Gastroesophageal sphincter (tissue), 4 donors: ENCODE results near the gene FIBP. TPM values are rescaled to one million over a fixed set of nuclear protein-coding genes. Genes with fewer than 3 reads are reported as not detected.

ENCODE experiments used
- ATAC-seq: fragments of 150-250 bp; one replicate; pipeline ENCODE4 v1.9.1; 2016; ENCODE audit warnings: mild to moderate bottlenecking, moderate library complexity
- H3K27ac ChIP-seq, 4 donors: fragments of 200-600 bp; sonication (generic) in 3 of 4; 1 replicate in 3 of 4; 2 replicates in 1 of 4; pipeline ENCODE4 v1.5.1; 2016 to 2019
- H3K27me3 ChIP-seq: fragments of 200-600 bp; sonication (generic); one replicate; pipeline ENCODE4 v1.5.1; 2019
- H3K36me3 ChIP-seq, 2 donors: fragments of 200-600 bp; sonication (generic); one replicate each; pipeline ENCODE4 v1.5.1; 2019; ENCODE audit warnings: control low read depth in 1 of 2
- H3K4me1 ChIP-seq, 3 donors: fragments of 200-600 bp; sonication (generic); 1 replicate in 2 of 3; 2 replicates in 1 of 3; pipeline ENCODE4 v1.5.1; 2016 to 2019; ENCODE audit warnings: control low read depth in 2 of 3
- H3K4me3 ChIP-seq, 2 donors: fragments of 200-600 bp; sonication (generic); one replicate each; pipeline ENCODE4 v1.5.1; 2019; ENCODE audit warnings: mild to moderate bottlenecking in 1 of 2, moderate library complexity in 1 of 2
- H3K9me3 ChIP-seq, 3 donors: fragments of 200-600 bp; sonication (generic); one replicate each; pipeline ENCODE4 v1.5.1; 2017 to 2019; ENCODE audit warnings: control low read depth in 2 of 3
- EP300 ChIP-seq: sonication (generic); formaldehyde crosslinking; IDR thresholded peaks from one replicate; pipeline ENCODE4 v1.6.1; 2017; ENCODE audit warnings: antibody characterized with exemption, mild to moderate bottlenecking
- POLR2A ChIP-seq, 2 donors: fragments of 450-650 bp; IDR thresholded peaks; one replicate each; pipeline ENCODE4 v1.6.1; 2017; ENCODE audit warnings: antibody characterized with exemption in 2 of 2, mild to moderate bottlenecking in 2 of 2, moderate library complexity in 1 of 2
- POLR2AphosphoS5 ChIP-seq: sonication (generic); formaldehyde crosslinking; IDR thresholded peaks from one replicate; pipeline ENCODE4 v1.6.1; 2017; ENCODE audit warnings: antibody characterized with exemption
- WGBS, 2 donors: methylation state at CpG; one replicate each; pipeline ENCODE4 v1.1.5; 2018; ENCODE audit warnings: low coverage in 1 of 2; 5-methylcytosine and 5-hydroxymethylcytosine counted together
- total RNA-seq, 4 donors: library from RNA; depleted of rRNA; stranded (reverse); fragments of >200 nt; gene quantifications; one replicate each; pipeline ENCODE4 v1.1.0, GENCODE V29; 2016
- TF ChIP-seq, protein P1 (sequence below), 4 experiments: fragments of 200-600 bp in 2 of 4; fragments of 450-650 bp in 2 of 4; sonication (generic) in 1 of 4; IDR thresholded peaks; one replicate each; pipeline ENCODE4 v1.5.1; 2017 to 2019; ENCODE audit warnings: antibody characterized with exemption in 4 of 4, mild to moderate bottlenecking in 2 of 4, moderate library complexity in 2 of 4

The FIBP gene
- total RNA-seq, 4 donors from 2014 or later: 35.2 to 62.3 (median 54.6) TPM

- Histone ChIP-seq H3K4me3 (no peak overlapping the region), H3K27me3 (no peaks in the 10 kb centered on the region), H3K9me3 (no peaks in the 10 kb centered on the region), H3K4me1 (peaks cover 0 to 31% (median 24%) of the 10 kb centered on the region in 3 donors), H3K36me3 (peaks cover 0 to 40% of the 10 kb centered on the region in 2 donors), H3K27ac (no peak overlapping the region)
- ATAC-seq: no peak
- TF ChIP-seq POLR2A (IDR thresholded peaks at IDR 0.05): no peak
- no peak for TF ChIP-seq POLR2AphosphoS5
- TF ChIP-seq, protein P1, sequence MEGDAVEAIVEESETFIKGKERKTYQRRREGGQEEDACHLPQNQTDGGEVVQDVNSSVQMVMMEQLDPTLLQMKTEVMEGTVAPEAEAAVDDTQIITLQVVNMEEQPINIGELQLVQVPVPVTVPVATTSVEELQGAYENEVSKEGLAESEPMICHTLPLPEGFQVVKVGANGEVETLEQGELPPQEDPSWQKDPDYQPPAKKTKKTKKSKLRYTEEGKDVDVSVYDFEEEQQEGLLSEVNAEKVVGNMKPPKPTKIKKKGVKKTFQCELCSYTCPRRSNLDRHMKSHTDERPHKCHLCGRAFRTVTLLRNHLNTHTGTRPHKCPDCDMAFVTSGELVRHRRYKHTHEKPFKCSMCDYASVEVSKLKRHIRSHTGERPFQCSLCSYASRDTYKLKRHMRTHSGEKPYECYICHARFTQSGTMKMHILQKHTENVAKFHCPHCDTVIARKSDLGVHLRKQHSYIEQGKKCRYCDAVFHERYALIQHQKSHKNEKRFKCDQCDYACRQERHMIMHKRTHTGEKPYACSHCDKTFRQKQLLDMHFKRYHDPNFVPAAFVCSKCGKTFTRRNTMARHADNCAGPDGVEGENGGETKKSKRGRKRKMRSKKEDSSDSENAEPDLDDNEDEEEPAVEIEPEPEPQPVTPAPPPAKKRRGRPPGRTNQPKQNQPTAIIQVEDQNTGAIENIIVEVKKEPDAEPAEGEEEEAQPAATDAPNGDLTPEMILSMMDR (IDR thresholded peaks at IDR 0.05): no peak
- no peak for TF ChIP-seq EP300
- WGBS, 2 donors: 83 to 91% methylated on average over 4 to 7 of the region's 10 CpGs
Observed at GRCh38 chr11:65921876-65922275, 33.6 kb upstream of the FIBP start.

DNA sequence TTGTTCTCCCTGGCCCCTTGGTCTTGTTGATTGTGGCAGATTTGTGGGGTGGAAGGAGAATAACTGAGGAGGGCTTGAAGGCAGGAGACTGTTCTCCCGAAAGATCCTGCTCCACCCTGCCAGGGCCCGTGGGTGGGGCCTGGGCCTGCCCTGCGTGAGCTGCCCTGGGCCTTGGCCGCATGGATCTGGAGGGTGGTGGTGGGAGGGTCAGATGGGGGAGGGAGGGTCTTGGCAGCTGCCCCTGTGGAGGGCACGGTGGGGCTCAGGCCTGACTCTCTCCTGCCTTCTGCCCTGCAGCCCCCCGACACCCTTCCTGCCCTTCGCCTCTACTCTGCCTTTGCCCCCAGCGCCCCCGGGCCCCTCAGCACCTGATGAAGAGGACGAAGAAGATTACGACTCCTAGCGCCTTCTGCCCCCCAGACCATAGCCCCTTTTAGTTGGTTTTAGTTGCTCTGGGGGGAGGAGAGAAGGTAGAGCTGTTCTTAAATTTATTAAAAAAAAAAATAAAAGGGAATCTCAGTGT lies 32.8 kb upstream of the FIBP start:
- no peak for ATAC-seq
- no peak for TF ChIP-seq POLR2AphosphoS5
- TF ChIP-seq POLR2A (IDR thresholded peaks at IDR 0.05): no peak
- TF ChIP-seq EP300: no peak
- TF ChIP-seq, protein P1 (IDR thresholded peaks at IDR 0.05): no peak
- H3K4me1 ChIP-seq: peaks cover 0 to 38% (median 31%) of the 10 kb centered on the region in 3 donors
- peak overlapping the region in 1 of 4 donors; percentile 94 for H3K27ac ChIP-seq
- no peaks in the 10 kb centered on the region for H3K9me3 ChIP-seq
- H3K4me3 ChIP-seq: peak overlapping the region in 1 of 2 donors; percentile 99
- H3K36me3 ChIP-seq: peaks cover 0 to 42% of the 10 kb centered on the region in 2 donors
- 70% methylated on average over 2 of the region's 12 CpGs; no CpG with 5 or more reads in 1 of the 2 donors for WGBS, 2 donors
- no peaks in the 10 kb centered on the region for H3K27me3 ChIP-seq

DNA sequence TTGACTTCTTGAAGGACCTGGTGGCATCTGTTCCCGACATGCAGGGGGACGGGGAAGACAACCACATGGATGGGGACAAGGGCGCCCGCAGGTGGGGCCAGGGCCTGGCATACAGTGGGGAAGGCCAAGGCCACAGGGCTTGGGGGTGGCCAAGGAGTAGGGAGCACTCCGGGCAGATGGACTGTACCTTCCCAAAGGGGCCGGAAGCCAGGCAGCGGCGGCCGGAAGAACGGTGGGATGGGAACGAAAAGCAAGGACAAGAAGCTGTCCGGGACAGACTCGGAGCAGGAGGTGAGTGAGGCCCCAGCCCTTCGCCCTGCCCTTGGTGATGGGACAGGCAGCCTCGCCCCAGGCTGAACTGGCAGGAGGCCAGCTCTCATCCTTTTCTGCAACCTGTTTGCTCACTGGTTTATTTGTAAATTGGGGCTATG lies 32.1 kb upstream of the FIBP start:
- TF ChIP-seq EP300: no peak
- TF ChIP-seq, protein P1 (IDR thresholded peaks at IDR 0.05): no peak
- no peak for TF ChIP-seq POLR2AphosphoS5
- TF ChIP-seq POLR2A (IDR thresholded peaks at IDR 0.05): no peak
- peaks cover 0 to 46% (median 37%) of the 10 kb centered on the region in 3 donors for H3K4me1 ChIP-seq
- H3K27me3 ChIP-seq: no peaks in the 10 kb centered on the region
- H3K9me3 ChIP-seq: no peaks in the 10 kb centered on the region
- no peak for ATAC-seq
- H3K27ac ChIP-seq: peak overlapping the region in 3 of 4 donors; percentile 94 to 98 (median 97)
- peaks cover 0 to 42% of the 10 kb centered on the region in 2 donors for H3K36me3 ChIP-seq
- WGBS, 2 donors: 60 to 64% methylated on average over 1 to 8 of the region's 15 CpGs
- H3K4me3 ChIP-seq: peak overlapping the region; percentile 88 to 99

DNA sequence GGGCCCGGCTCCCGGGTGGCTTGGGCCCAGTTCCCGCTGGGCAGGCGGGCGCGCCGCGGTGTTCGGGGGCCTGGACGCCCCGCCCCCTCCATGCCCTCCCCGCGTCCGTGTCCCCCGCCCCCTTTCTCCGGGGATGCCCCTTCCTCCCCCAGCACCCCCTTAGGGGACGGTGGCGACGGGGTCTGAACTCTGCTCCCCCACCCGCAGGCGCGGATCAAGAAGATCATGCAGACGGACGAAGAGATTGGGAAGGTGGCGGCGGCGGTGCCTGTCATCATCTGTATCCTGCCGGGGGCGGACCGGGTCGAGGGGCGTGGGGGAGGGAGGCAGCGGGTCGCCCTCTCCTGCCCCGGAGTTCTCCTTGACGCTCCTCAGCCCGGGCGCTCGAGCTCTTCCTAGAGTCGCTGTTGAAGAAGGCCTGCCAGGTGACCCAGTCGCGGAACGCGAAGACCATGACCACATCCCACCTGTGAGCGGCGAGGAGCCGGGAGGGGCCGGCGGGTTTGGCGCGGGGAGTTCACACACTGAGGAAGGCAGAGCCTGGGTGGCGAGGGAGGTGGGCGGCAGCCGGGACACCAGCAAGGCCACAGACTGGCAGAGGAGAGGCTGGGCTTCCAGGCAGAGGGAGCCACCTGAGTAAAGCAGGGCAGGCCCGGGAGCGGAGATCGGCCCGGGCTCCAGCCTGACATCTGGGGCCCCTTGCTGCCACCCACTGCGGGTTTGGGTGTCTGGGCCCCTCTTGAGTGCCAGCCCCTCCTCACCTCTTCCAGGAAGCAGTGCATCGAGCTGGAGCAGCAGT lies 31.5 kb upstream of the FIBP start:
- ATAC-seq: peak; percentile 24
- no CpG with 5 or more reads among the region's 60 CpGs for WGBS, 2 donors
- H3K4me1 ChIP-seq: peaks cover 0 to 52% (median 42%) of the 10 kb centered on the region in 3 donors

More for the DNA sequence above, 31.5 kb upstream of the FIBP start:
- Histone ChIP-seq H3K9me3 (no peaks in the 10 kb centered on the region), H3K36me3 (peaks cover 0 to 42% of the 10 kb centered on the region in 2 donors), H3K27ac (peak overlapping the region; percentile 73 to 98 (median 96)), H3K27me3 (no peaks in the 10 kb centered on the region), H3K4me3 (peak overlapping the region; percentile 88 to 99)
- TF ChIP-seq, protein P1 (IDR thresholded peaks at IDR 0.05): no peak
- TF ChIP-seq EP300 (no peak), POLR2AphosphoS5 (no peak), POLR2A (IDR thresholded peaks at IDR 0.05) (no peak)
